Measurements from ENCODE around the gene NFKBIZ.

GRCh38 chr3:101829874-101830273, 19.4 kb upstream of the NFKBIZ start:
- TF ChIP-seq, protein P1, sequence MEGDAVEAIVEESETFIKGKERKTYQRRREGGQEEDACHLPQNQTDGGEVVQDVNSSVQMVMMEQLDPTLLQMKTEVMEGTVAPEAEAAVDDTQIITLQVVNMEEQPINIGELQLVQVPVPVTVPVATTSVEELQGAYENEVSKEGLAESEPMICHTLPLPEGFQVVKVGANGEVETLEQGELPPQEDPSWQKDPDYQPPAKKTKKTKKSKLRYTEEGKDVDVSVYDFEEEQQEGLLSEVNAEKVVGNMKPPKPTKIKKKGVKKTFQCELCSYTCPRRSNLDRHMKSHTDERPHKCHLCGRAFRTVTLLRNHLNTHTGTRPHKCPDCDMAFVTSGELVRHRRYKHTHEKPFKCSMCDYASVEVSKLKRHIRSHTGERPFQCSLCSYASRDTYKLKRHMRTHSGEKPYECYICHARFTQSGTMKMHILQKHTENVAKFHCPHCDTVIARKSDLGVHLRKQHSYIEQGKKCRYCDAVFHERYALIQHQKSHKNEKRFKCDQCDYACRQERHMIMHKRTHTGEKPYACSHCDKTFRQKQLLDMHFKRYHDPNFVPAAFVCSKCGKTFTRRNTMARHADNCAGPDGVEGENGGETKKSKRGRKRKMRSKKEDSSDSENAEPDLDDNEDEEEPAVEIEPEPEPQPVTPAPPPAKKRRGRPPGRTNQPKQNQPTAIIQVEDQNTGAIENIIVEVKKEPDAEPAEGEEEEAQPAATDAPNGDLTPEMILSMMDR (IDR thresholded peaks at IDR 0.05): no peak
- no peak for TF ChIP-seq POLR2A (IDR thresholded peaks at IDR 0.05)

All from thyroid gland (tissue), 4 donors.